ENCODE data around the gene PTGFRN. TPM values are rescaled to one million over a fixed set of nuclear protein-coding genes. Genes with fewer than 3 reads are reported as not detected.

Gene PTGFRN
- total and polyA plus RNA-seq, 8 donors = 38.1 to 77.5 (median 67.9) TPM

GRCh38 chr1:116983112-116983511, 73.4 kb downstream of the PTGFRN start:
- H3K4me1 ChIP-seq = no peaks in the 10 kb centered on the region
- H3K27me3 ChIP-seq = no peaks in the 10 kb centered on the region
- H3K4me3 ChIP-seq = no peak overlapping the region
- intact Hi-C loops (cut with DNase I) = no loop called here
- DNase-seq (no peak), ATAC-seq (no peak)
- no peaks in the 10 kb centered on the region for H3K9me3 ChIP-seq
- no peaks in the 10 kb centered on the region for H3K36me3 ChIP-seq
- TF ChIP-seq CTCF (IDR thresholded peaks at IDR 0.05) = no peak
- H3K27ac ChIP-seq = no peak overlapping the region

GRCh38 chr1:116983678-116984077, 74.0 kb downstream of the PTGFRN start:
- H3K4me1 ChIP-seq = no peaks in the 10 kb centered on the region
- no peaks in the 10 kb centered on the region for H3K27me3 ChIP-seq
- no peak for DNase-seq
- no peak for ATAC-seq
- no peaks in the 10 kb centered on the region for H3K36me3 ChIP-seq
- intact Hi-C loops (cut with DNase I) = no loop called here
- H3K9me3 ChIP-seq = no peaks in the 10 kb centered on the region
- no peak overlapping the region for H3K27ac ChIP-seq
- no peak for TF ChIP-seq CTCF (IDR thresholded peaks at IDR 0.05)
- no peak overlapping the region for H3K4me3 ChIP-seq

- no peak overlapping the region for H3K27ac ChIP-seq
- no peak for DNase-seq
- no peak for ATAC-seq
- no peak for TF ChIP-seq CTCF (IDR thresholded peaks at IDR 0.05)
- intact Hi-C loops (cut with DNase I) = no loop called here
- H3K27me3 ChIP-seq = no peaks in the 10 kb centered on the region
- H3K9me3 ChIP-seq = no peaks in the 10 kb centered on the region
- no peak overlapping the region for H3K4me3 ChIP-seq
- H3K36me3 ChIP-seq = no peaks in the 10 kb centered on the region
- H3K4me1 ChIP-seq = peaks cover 5 to 6% of the 10 kb centered on the region in 2 donors
Observed at GRCh38 chr1:116984406-116985160, 74.9 kb downstream of the PTGFRN start.

GRCh38 chr1:116986421-116987255, 76.9 kb downstream of the PTGFRN start:
- TF ChIP-seq CTCF (IDR thresholded peaks at IDR 0.05) = no peak
- H3K4me3 ChIP-seq = no peak overlapping the region
- intact Hi-C loops (cut with DNase I) = no loop called here
- H3K27me3 ChIP-seq = no peaks in the 10 kb centered on the region
- no peaks in the 10 kb centered on the region for H3K36me3 ChIP-seq
- H3K27ac ChIP-seq = no peak overlapping the region
- DNase-seq (peak in 1 of 4 donors; percentile 76), ATAC-seq (no peak)
- no peaks in the 10 kb centered on the region for H3K9me3 ChIP-seq
- peaks cover 5 to 25% of the 10 kb centered on the region in 2 donors for H3K4me1 ChIP-seq

- Histone ChIP-seq H3K4me3 (no peak overlapping the region), H3K27me3 (no peaks in the 10 kb centered on the region), H3K27ac (no peak overlapping the region), H3K36me3 (no peaks in the 10 kb centered on the region), H3K9me3 (no peaks in the 10 kb centered on the region), H3K4me1 (peaks cover 5 to 31% of the 10 kb centered on the region in 2 donors)
- DNase-seq = peak in 1 of 4 donors; percentile 84
- TF ChIP-seq CTCF (IDR thresholded peaks at IDR 0.05) = no peak
- intact Hi-C loops (cut with DNase I) = no loop called here
- no peak for ATAC-seq
Observed at GRCh38 chr1:116987256-116987555, 77.5 kb downstream of the PTGFRN start.

Data from left lung (tissue), 10 donors.